HG03064 (cell line): ENCODE data around the gene GPR176.

ENCODE experiments used
- ATAC-seq: cut with Tn5 transposase; IDR thresholded peaks from one replicate; pipeline ENCODE4 v1.9.1; 2021; ENCODE audit warnings: low read depth; ENCODE audit not compliant: unreplicated experiment

The GPR176 gene

DNA sequence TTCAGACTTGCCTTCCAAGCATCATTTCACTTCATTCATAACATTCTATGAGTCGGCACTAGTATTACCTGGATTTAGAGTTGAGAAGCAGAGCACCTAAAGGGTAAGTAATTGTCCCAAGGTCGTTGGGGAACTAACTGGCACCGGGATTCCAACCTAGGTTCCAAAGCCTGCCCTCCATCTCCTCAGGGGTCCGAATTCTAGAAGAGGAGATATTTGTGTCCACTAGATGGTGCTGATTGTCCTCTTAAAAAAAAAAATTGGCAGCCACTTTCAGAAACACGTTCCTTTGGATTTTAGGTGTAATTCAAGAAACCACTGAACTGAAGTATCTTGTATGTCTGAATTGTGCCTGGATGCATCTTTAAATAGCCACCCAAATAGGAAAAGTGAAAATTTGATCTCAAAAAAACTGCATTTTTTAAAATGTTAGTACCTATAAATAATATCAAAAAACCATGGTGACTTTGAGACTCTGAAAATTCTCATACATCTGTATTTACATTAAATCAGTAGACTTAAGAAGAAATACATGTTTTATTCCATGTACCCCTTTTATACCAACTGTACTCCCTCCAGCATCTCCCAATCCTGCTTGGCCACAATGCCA is 133.5 kb downstream of the GPR176 start:
- ATAC-seq = no peak

DNA sequence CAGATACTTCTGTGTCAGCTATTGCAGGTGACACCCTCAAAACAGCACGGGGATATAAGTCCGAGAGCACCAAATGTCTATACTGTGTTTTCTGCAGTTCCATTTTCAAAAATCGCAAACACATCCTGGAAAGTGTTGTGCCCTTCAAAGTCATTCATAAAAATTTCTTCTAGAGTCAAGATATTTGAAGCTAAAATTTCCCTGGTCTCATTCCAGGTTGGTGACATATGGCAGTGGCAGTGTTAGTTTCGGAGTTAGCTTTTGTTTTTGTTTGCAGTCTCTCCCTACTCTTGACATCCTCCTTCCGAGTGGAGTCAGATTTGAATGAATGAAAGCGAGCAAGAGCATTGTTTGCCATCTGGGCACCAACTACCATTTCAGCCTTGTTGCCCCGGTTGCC is 134.2 kb downstream of the GPR176 start:
- ATAC-seq = no peak

DNA sequence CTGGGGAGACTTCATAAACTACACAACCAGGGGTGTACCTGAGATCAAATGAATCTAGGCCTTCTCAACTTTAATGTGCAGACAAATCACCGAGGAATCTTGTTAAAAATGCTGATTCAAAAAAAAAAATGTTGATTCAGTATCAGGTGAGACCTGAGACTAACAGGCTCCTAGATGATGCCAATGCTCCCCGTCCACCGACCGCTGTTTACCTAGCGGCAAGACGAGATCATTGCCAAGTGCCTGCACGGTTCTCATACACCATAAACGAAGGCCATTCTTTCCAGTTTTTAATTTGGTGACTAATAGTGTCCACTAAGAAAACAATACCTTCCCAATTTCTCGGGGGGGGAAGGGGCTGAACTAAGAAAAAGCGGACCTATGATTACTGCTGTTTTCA is 134.9 kb downstream of the GPR176 start:
- no peak for ATAC-seq

DNA sequence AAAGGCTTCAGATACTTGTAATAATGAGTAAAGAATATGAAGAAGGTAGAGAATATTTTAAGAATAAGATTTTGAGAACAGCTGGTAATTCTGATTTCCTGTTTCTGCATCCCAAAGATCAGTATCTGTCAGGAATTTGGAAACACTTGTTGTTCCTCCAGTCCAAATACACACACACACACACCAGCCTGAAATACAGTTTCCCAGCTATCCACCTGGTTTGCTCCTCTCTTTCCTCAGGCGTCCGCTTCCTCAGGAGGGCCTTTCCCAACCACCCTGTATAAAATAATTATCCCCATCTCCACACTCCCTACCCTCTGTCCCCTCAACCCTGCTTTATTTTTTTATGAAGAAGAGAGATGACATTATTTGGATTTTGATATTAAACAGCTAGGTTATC is 135.4 kb downstream of the GPR176 start:
- no peak for ATAC-seq

DNA sequence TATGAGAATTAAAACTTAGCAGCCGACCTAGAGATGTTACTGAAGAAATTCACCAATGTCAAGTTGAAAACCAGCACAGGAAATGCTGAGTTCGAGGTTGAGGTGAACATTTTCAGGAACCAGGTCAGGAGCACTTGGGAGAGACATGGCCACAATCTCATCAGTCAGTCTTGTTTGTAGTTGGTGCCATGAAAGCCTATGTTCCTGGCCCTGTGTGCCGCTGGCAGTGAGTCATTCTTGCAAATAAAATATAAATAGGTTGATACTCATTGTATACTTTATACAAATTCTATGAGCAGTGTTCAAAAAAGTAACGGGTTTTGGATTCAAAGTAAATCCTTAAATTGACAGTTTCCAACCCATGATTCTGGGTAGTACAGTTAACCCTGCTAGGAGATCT is 135.9 kb downstream of the GPR176 start:
- no peak for ATAC-seq

DNA sequence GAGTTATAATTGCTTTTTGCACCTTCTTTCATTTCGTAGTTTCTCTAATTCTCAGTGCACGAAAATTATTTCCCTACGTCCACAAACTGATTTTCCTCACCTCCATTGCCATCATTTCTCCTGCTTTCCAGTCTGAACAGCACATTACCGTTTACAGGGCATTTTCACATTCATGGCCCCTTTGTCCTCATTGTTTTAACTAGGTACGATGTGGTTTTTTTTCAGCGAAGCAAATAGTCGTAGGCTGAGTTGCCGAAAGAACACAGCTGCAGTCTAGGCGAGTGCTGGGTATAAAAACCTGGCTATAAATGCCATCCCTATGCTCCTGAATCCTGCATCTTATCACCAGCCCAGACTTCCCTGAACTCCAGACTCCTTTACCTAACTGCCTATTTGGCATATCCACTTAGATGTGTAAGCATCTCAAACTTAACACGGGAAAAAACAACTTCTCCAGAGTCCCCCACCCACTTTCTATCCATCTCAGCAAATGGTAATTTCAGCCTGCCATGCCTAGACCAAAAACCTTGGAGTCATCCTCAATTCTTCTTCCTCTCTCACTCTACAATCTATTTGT is 136.7 kb downstream of the GPR176 start:
- ATAC-seq = no peak

DNA sequence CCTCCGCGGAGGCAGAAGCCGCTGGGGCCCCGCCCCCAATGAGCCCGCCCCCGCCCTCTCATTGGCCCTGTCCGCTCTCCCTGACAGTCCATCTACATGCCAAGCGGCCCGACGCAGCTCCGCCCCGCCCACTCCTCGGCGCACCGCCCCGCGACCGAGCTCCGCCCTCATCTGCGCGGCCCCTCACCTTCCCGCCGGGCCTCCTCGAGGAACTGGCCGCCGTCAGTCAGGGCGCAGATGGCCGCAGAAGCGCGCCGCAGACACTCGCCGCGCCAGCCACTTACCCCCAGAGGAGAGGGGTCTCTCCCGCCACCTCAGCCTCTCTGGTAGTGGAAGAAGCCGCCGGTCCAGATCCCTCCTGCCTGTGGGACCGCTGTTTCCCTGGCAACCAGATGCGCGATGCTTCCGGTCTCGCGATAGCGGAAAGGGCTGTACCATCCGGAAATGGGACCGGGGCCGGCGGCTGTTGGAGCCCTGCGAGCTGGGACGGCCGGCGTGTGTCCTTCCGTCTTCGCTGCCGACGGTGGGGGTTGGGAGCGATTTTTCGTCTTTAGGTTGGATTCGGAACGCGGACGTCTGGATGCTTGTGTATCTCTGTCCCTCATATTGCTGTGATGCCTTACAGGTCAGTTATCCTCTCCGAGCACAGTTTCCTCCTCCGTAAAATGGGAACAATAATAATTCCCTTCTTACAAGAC is 137.5 kb downstream of the GPR176 start, which contains the start of gene FSIP1:
TSS of gene FSIP1 (minus strand) at position 401 of the 698 bp plus-strand sequence. CDS start 6,317 bp downstream, outside the sequence.
- ATAC-seq = peak; percentile 96

DNA sequence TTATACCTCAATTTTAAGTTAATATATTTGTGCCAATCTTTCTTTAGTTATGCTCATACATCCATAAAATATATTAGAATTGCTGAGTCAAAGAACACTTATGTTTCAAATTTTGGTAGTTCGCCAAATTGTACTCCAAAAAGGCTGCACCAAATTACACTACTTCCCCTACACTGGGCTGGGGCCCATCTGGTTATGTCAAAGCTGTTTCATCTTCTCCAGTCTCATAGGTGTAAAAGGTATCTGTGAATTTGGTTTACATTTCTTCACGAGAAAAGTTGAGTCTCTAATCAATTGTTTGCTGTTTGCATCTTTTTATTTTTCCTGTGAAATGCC is 138.1 kb downstream of the GPR176 start:
- no peak for ATAC-seq

DNA sequence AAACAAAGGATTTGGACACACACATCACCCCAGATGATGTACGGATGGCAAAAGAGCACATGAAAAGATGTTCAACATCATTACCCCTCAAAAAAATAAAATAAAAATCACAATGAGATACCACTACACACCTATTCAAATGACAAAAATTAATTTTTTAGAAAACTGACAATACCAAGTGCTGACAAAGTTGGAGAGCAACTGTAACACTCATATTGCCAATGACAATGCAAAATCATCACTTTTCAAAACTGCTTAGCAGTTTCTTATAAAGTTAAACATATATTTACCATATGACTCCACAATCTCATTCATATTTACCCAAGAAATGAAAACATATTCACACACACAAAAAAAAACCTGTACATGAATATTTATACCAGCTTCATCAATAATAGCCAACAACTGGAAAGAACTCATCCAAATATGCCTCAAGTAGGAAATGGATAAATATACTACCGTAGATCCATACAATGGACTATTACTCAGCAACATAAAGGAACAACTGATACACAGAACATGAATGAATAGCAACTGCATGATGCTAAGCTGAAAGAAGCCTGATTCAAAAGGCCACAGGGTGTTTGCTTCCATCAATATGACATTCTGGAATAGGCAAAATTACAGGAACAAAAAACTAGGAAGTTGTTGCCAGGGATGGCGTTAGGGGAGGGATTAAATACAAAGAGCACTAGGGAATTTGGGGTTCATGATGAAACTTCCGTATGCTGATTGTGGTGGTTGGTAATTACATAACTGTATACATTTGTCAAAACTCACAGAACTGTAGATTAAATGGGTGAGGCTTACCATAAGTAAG is 138.7 kb downstream of the GPR176 start:
- no peak for ATAC-seq

DNA sequence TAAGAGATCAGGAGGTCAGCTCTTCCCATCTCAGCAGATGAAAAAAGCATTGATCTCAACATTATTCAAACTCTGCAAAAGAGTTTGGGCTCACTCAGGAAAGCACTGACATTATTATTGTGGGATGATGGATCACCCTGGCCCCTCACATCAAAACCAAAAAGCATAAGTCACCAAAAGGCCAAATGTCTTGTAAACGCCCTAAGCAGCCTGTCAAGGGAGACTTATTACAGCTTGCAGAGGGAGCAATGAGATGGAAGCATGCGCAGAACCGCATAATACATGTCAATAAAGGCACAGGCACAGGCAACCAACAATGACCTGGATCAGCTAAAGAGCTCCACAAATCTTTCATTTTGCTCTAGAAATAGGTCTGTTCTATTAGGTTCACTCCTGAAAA is 142.0 kb downstream of the GPR176 start:
- no peak for ATAC-seq

DNA sequence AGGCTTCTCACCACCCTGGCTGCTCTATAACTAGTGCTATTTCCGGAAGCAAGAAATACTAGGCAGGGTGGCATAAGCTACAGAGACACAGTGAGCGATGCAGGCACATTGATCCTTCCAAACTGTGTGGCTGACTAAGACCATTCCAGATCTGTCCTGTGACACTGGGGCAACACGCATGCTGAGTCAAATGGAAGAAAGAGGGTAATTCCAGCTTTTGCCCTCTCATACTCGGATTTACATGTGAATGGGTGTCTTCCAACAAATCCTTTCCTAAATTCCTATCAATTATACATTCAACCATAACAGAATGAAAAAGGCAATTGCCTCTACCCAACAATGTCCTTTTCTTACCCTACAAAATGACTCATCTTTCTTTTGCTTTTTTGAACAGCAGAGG is 142.6 kb downstream of the GPR176 start:
- no peak for ATAC-seq

DNA sequence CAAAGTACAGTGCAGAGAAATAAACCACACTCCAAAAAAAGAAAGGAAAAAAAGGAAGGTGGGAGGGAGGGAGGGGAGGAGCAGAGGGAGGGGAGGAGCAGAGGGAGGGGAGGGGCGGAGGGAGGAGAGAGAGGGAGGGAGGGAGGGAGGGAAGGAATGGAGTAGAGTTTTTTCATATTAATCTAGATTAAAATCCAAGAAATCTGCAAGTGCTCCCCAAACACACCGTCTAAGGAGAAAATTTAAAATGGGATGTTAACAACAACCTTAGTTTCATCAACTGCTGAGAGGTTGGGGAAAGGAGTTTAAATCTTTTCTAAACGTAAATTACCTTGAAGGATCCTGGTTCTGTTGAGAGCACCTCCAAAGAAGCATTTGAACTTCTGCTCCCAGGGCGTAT is 144.0 kb downstream of the GPR176 start:
- no peak for ATAC-seq

DNA sequence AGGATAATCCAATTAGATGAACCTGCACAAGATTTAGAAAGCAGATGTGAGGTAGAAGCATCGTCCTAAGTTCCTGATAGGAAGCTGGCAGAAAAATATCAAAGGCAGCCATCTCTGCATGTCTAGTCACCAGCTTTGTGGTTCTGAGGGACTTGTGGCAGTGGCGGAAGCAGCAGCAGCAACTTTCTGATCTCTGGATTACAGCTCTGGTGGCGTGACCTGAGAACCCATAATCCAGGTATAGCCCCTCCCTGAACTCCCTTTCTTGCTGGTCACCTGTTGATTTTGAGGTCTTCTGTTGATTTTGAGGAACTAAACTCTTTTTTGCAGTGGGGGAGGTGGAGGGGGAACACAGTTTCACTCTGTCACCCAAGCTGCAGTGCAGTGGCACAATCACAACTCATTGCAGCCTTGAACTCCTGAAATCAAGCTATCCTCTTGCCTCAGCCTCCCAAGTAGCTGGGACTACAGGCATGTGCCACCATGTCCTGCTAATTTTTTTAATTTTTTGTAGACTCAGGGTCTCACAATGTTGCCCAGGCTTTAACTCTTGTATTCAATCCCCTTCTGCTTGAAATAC is 145.3 kb downstream of the GPR176 start:
- ATAC-seq = no peak

DNA sequence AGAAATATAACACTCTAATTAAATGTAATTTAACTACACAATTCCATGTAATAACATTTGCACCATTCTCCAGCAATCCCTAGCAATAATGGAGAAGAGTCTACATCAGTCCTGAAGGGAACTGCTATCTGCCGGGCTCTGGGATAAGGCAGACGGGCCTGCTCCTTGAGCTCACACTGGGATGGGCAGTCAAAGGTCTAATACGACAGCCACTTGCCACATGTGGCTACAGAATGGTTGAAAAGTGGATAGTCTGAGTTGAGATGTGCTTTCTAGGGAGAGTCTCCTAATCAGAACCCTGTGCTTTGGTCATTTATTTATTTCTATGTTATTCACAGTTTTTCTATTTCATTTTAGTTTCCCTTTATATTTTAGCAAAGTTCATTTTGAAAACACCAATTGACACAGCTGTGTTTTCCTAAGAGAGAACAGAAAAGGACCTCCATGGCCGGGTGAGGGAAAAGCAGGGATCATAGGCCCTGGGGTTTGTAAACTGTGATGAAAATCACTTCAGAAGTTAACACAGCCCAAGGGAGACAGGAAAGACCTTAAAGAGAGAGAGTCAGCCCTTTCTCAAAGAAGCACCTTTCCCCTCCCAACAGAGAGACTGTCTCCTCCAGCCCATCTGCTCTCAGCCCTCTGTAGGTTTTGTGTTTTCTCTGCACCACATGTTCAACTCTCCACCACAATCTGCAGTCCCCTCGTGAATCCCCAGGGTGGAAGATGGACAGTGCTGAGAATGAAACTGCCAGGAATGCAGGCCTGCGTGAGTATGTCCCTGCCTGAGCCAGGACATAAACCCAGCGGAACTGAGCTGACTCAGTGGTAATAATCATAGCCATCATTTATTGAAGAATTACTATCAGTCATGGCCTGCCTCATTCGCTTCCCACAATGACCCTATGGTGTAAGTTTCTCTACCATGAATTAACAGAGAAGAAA is 149.0 kb downstream of the GPR176 start:
- ATAC-seq = no peak

DNA sequence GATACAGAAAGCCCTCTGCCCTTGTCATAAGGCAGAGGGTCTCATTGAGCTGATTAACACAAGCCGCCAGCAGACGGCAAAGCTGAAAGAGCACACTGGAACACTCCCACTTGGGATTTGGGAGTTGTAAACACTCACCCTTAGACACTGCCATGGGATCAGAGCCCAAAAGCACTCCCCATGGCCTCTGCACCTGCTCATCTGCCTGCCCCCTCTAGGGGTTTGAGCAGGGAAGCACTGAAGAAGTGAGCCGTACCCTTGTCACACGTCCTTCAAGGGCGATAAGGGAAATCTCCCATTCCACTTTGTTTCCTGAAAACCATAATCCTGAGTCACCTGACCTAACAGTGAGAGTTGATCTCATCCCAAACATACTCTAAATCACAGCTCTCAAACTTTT is 152.1 kb downstream of the GPR176 start:
- ATAC-seq = no peak

DNA sequence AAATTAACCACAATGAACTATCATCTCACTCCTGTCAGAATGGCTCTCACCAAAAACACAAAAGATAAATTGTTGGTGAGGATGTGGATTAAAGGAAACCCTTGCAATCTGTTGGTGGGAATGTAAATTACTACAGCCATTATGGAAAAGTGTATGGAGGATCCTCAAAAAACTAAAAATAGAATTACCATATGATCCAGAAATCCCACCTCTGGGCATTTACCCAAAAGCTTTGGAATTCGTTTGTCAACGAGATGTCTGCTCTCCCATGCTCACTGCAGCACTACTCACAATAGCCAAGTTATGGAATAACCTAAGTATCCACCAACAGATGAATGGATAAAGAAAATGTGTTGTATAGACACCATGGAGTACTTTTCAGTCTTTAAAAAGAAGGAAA is 159.1 kb downstream of the GPR176 start:
- ATAC-seq = no peak

DNA sequence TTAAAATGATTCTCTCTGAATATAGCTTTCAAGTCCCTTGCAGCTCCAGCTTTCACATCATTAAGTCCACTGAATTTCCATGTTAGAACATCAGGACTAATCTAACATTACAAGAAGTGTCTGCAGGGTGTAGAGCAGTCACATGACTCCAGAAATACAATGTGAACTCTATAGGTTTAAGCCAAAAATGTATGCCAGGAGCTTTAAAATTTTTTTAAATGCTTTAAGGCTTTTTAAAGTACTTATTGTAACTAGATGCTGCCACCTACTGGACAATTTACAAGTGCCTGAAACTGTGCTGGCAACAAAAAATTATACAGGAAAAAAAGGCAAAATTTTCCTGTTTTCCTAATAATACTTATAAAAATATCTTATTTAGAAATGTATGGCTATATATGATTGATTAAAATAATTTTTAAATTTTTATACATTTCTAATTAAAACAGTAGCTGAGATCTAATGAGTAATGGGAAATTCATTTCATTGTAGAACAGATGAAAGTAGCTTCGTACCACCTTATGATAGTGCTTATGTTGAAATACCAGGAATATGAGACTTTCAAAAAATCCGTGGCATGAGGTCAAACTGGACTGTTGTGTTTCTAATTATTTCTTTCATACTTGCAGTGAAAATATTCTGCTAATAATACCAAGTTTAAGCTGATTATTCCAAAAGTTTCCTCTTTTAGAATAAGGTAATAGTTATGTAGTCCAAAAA is 163.1 kb downstream of the GPR176 start:
- no peak for ATAC-seq

DNA sequence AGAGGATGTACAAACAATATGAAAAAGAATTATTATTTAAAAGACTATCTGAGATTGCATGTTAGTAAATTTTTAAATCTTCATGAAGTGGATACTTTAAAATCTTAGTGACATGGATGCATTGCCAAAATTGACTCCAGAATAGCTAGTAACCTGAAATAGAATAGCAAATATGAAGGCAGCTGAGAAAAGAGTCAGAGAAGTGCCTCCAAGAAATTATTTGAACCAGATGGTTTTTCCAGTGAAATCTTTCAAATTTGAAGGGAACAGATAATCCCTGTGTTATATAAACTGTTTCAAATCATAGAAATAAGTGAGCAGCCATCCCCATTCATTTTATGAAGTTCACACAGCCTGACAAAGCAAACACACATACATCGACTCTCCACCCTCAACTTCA is 167.1 kb downstream of the GPR176 start:
- no peak for ATAC-seq

DNA sequence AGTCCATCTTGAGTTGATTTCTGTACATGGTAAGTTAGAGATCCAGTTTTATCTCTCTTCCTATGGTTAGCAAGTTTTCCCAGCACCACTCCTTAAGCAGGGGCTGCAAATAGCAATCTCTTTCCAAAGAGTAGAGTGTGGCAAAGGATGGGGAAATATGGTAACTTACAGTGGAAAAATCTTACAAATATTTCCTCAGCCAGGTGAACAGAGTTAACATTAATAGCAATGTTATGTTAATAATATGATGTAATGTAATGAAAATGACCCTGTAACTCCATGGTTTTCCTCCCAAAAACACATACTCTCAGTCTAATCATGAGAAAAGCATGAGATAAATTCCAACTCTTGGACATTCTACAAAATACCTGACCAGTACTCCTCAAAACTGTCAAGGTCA is 167.8 kb downstream of the GPR176 start:
- ATAC-seq = no peak
